ENCODE results near the gene NTHL1. TPM values are rescaled to one million over a fixed set of nuclear protein-coding genes. Genes with fewer than 3 reads are reported as not detected.

Gene NTHL1
- total RNA-seq, result 10 to 100 TPM; 22.5 to 24.5 TPM

DNA sequence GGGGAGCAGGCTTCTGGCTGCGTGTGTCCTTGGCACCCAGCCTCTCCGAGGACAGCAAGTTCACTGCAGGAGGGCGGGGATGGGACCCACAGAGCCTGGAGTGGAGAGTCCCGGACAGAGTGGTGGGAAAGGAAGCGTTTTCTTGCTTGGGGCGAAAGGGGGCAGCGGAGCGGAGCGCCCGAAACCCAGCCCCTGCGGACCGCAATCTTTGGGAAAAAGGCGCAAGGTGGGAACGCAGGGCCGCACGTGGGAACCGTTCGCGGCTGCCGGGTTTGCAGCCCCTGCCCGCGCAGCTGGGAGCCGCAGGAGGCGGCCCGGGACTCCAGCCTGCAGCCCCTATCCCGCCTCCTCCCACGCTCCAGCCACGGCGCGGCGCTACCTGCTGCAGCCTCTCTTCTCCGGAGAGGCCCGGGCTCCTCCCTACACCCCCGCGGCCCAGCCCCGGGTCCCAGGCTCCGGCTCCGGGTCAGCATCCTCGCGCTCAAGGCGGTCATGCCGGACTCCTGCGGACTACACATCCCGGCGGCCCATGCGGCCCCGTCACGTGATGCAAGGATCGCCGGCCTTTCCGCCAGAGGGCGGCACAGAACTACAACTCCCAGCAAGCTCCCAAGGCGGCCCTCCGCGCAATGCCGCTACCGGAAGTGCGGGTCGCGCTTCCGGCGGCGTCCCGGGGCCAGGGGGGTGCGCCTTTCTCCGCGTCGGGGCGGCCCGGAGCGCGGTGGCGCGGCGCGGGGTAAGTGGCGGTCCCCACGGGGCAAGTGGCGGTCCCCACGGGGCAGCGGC, at the start of gene NTHL1, which contains the start of gene TSC2:
NTHL1 (minus strand) TSS at position 505 of the 786 bp plus-strand sequence; CDS start at position 494, 11 bp downstream.
TSC2 (plus strand) TSS at position 656 of the 786 bp plus-strand sequence. CDS start 631 bp downstream, outside the sequence.
- Mint-ChIP-seq H3K27ac (peak within 1 kb of the TSS; percentile 73), H3K4me1 (peaks cover 21% of the 10 kb centered on the region), H3K36me3 (ENCODE audit: low read depth) (no peaks in the 10 kb centered on the region), H3K9me3 (no peaks in the 10 kb centered on the region), H3K27me3 (no peaks in the 10 kb centered on the region), H3K4me3 (peak within 1 kb of the TSS; percentile 90)
- CTCF ChIA-PET, result interaction anchor here (0.6 to 2.3 kb wide), 10 partner anchors 8 to 108 kb away, joined by 3 to 12 read pairs (median 5); partner anchors contain the start of genes MSRB1, NPW and TRAF7
- POLR2A ChIA-PET, result interaction anchor here (0.7 to 2.8 kb wide), 11 partner anchors 20 to 627 kb away, joined by 3 to 19 read pairs (median 3); partner anchors contain the start of genes MAPK8IP3, TRAF7 and UQCC4
- peak; percentile 95 for DNase-seq

- POLR2A ChIA-PET, result no interaction called here
- H3K4me1 Mint-ChIP-seq, result no peaks in the 10 kb centered on the region
- CTCF ChIA-PET, result no interaction called here
- H3K27me3 Mint-ChIP-seq, result no peaks in the 10 kb centered on the region
- no peak overlapping the region for H3K4me3 Mint-ChIP-seq
- H3K9me3 Mint-ChIP-seq, result no peaks in the 10 kb centered on the region
- no peak overlapping the region for H3K27ac Mint-ChIP-seq
- no peak for DNase-seq
- H3K36me3 Mint-ChIP-seq (ENCODE audit: low read depth), result peaks cover 4% of the 10 kb centered on the region
These were observed 49.4 kb upstream of the NTHL1 start for GRCh38 chr16:2096853-2097595.

- POLR2A ChIA-PET, result no interaction called here
- H3K36me3 Mint-ChIP-seq (ENCODE audit: low read depth), result no peaks in the 10 kb centered on the region
These were observed 48.4 kb upstream of the NTHL1 start for GRCh38 chr16:2095918-2096582.

DNA sequence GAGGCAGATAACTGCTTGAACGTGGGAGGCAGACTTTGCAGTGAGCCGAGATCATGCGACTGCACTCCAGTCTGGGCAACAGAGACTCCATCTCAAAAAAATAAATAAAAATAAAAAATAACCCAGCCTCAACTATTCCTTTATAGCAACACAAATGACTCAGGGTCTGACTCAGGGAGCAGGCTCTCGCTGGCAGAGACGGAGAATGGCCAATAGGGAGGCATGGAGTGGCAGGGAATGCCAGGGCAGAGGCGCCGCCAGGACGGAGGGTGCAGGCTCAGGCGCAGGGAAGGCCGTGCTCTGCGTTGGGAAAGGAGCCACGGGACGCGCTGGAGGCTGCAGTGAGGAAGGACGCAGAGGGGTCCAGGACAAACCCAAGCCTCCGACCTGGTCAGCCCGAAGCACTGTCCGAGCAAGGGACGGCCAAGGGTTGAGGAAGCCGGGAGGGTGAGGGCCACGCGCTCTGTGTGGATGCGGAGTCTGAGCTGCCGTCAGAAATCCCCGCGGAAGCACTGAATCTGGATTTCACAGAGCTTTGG, 47.8 kb upstream of the NTHL1 start:
- ChIA-PET CTCF (no interaction called here), POLR2A (no interaction called here)
- H3K27me3 Mint-ChIP-seq, result no peaks in the 10 kb centered on the region
- no peaks in the 10 kb centered on the region for H3K9me3 Mint-ChIP-seq
- H3K27ac Mint-ChIP-seq, result no peak overlapping the region
- H3K4me1 Mint-ChIP-seq, result no peaks in the 10 kb centered on the region
- DNase-seq, result no peak
- no peak overlapping the region for H3K4me3 Mint-ChIP-seq
- no peaks in the 10 kb centered on the region for H3K36me3 Mint-ChIP-seq (ENCODE audit: low read depth)

More at GRCh38 chr16:2095918-2096582, 48.4 kb upstream of the NTHL1 start:
- no peak overlapping the region for H3K27ac Mint-ChIP-seq
- no peaks in the 10 kb centered on the region for H3K4me1 Mint-ChIP-seq
- DNase-seq, result no peak
- H3K9me3 Mint-ChIP-seq, result no peaks in the 10 kb centered on the region
- no peaks in the 10 kb centered on the region for H3K27me3 Mint-ChIP-seq
- CTCF ChIA-PET, result no interaction called here
- no peak overlapping the region for H3K4me3 Mint-ChIP-seq

- ChIA-PET CTCF (interaction anchor here (0.8 kb wide), 1 partner anchor 14 kb away, joined by 3 read pairs; no protein-coding TSS in a partner anchor), POLR2A (no interaction called here)
- H3K4me1 Mint-ChIP-seq, result no peaks in the 10 kb centered on the region
- no peaks in the 10 kb centered on the region for H3K27me3 Mint-ChIP-seq
- no peak overlapping the region for H3K27ac Mint-ChIP-seq
- no peaks in the 10 kb centered on the region for H3K36me3 Mint-ChIP-seq (ENCODE audit: low read depth)
- H3K9me3 Mint-ChIP-seq, result no peaks in the 10 kb centered on the region
- DNase-seq, result no peak
- no peak overlapping the region for H3K4me3 Mint-ChIP-seq
These were observed 46.2 kb upstream of the NTHL1 start for GRCh38 chr16:2093793-2094192.

GRCh38 chr16:2092866-2093265, 45.2 kb upstream of the NTHL1 start:
- Mint-ChIP-seq H3K9me3 (no peaks in the 10 kb centered on the region), H3K4me3 (no peak overlapping the region), H3K27ac (no peak overlapping the region), H3K36me3 (ENCODE audit: low read depth) (no peaks in the 10 kb centered on the region), H3K27me3 (no peaks in the 10 kb centered on the region), H3K4me1 (no peaks in the 10 kb centered on the region)
- ChIA-PET POLR2A (no interaction called here), CTCF (interaction anchor here (0.8 kb wide), 1 partner anchor 13 kb away, joined by 3 read pairs; no protein-coding TSS in a partner anchor)
- DNase-seq, result no peak

DNA sequence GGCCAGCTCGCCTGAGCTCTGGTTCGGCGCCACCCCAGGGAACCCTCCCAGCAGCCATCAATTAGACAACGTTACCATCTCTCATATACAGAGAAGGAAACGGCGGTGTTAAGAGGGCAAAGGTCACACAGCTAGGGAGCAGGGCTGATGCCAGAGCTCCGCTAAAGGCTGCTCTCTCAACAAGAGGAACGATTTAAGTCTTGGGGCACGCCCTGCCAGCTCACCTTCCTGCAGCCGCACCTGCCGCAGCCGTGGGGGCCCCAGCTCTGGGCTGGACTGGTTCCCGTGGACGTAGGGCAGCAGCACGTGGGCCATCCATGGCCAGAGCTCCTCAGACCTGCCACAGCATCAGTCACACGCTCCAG, 44.6 kb upstream of the NTHL1 start:
- peaks cover under 1% of the 10 kb centered on the region for H3K36me3 Mint-ChIP-seq (ENCODE audit: low read depth)
- ChIA-PET CTCF (no interaction called here), POLR2A (no interaction called here)
- H3K4me3 Mint-ChIP-seq, result no peak overlapping the region
- no peaks in the 10 kb centered on the region for H3K9me3 Mint-ChIP-seq
- no peaks in the 10 kb centered on the region for H3K4me1 Mint-ChIP-seq
- no peak for DNase-seq
- H3K27ac Mint-ChIP-seq, result no peak overlapping the region
- H3K27me3 Mint-ChIP-seq, result no peaks in the 10 kb centered on the region

- no peak overlapping the region for H3K4me3 Mint-ChIP-seq
- no peak overlapping the region for H3K27ac Mint-ChIP-seq
- CTCF ChIA-PET, result interaction anchor here (1.4 kb wide), 1 partner anchor 49 kb away, joined by 3 read pairs; no protein-coding TSS in a partner anchor
- no peaks in the 10 kb centered on the region for H3K9me3 Mint-ChIP-seq
- H3K36me3 Mint-ChIP-seq (ENCODE audit: low read depth), result peaks cover 3% of the 10 kb centered on the region
- H3K27me3 Mint-ChIP-seq, result no peaks in the 10 kb centered on the region
- DNase-seq, result no peak
- POLR2A ChIA-PET, result no interaction called here
- no peaks in the 10 kb centered on the region for H3K4me1 Mint-ChIP-seq
These were observed 44.1 kb upstream of the NTHL1 start for GRCh38 chr16:2091547-2092255.

DNA sequence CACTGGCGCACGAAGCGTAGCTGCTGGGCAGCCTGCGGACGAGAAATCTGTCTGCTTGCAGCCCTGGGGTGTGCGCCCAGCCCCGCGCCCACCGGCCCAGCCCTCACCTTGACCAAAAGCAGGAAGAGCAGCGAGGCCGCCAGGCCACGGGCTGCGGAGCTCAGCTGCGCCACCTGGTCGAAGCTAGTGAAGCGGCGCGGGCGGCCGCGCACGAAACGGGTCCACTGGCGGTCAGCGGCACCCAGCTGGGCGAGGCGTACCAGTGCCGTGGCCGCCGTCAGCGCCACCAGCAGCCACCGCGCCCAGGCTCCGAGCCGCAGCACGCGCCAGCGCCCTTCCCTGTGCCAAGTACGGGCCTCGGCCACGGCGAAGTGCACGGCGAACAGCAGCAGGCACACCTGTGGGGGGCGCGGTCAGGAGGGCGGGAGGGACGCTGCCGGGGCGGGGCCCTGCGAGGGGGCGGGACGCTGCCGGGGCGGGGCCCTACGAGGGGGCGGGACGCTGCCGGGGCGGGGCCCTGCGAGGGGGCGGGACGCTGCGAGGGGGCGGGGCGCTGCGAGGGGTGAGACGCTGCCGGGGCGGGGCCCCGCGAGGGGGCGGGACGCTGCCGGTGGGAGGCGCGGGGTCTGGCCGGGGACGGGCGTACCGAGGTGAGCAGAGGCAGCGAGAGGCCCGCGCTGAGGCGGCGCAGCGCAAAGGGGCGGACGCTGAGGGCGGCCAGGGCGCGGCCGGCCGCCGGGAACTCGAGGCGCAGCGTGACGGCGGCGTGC, 43.3 kb upstream of the NTHL1 start:
- H3K9me3 Mint-ChIP-seq, result no peaks in the 10 kb centered on the region
- no peak overlapping the region for H3K4me3 Mint-ChIP-seq
- CTCF ChIA-PET, result interaction anchor here (1.4 kb wide), 1 partner anchor 49 kb away, joined by 3 read pairs; no protein-coding TSS in a partner anchor
- no peak overlapping the region for H3K27ac Mint-ChIP-seq
- peaks cover 3% of the 10 kb centered on the region for H3K36me3 Mint-ChIP-seq (ENCODE audit: low read depth)
- POLR2A ChIA-PET, result no interaction called here
- DNase-seq, result no peak
- no peaks in the 10 kb centered on the region for H3K27me3 Mint-ChIP-seq
- no peaks in the 10 kb centered on the region for H3K4me1 Mint-ChIP-seq

GRCh38 chr16:2090481-2090776, 42.8 kb upstream of the NTHL1 start:
- Mint-ChIP-seq H3K27ac (no peak overlapping the region), H3K27me3 (no peaks in the 10 kb centered on the region), H3K9me3 (no peaks in the 10 kb centered on the region), H3K4me3 (no peak overlapping the region), H3K4me1 (no peaks in the 10 kb centered on the region), H3K36me3 (ENCODE audit: low read depth) (peaks cover 3% of the 10 kb centered on the region)
- ChIA-PET CTCF (interaction anchor here (1.4 kb wide), 1 partner anchor 50 kb away, joined by 3 read pairs; no protein-coding TSS in a partner anchor), POLR2A (no interaction called here)
- DNase-seq, result no peak

- POLR2A ChIA-PET, result no interaction called here
- H3K27me3 Mint-ChIP-seq, result no peaks in the 10 kb centered on the region
- no peak overlapping the region for H3K4me3 Mint-ChIP-seq
- H3K4me1 Mint-ChIP-seq, result no peaks in the 10 kb centered on the region
- no peak for DNase-seq
- CTCF ChIA-PET, result no interaction called here
- no peaks in the 10 kb centered on the region for H3K9me3 Mint-ChIP-seq
- no peak overlapping the region for H3K27ac Mint-ChIP-seq
- peaks cover 3% of the 10 kb centered on the region for H3K36me3 Mint-ChIP-seq (ENCODE audit: low read depth)
These were observed 42.3 kb upstream of the NTHL1 start for GRCh38 chr16:2089706-2090480.
